Measurements from ENCODE around the gene KRTAP4-4.
"Not testable (repeated sequence)": the region's sequence is repeated elsewhere in the genome, so short reads cannot be mapped to it uniquely, and the experiment has no call there.

DNA sequence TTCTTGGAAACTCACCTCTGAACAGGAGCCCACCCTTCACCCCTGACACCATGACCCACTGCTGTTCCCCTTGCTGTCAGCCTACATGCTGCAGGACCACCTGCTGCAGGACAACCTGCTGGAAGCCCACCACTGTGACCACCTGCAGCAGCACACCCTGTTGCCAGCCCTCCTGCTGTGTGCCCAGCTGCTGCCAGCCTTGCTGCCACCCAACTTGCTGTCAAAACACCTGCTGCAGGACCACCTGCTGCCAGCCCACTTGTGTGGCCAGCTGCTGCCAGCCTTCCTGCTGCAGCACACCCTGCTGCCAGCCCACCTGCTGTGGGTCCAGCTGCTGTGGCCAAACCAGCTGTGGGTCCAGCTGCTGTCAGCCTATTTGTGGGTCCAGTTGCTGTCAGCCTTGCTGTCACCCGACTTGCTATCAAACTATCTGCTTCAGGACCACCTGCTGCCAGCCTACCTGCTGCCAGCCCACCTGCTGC, 29.3 kb upstream of the KRTAP4-4 start, which contains the start of gene KRTAP9-1:
- TF ChIP-seq, protein P1, sequence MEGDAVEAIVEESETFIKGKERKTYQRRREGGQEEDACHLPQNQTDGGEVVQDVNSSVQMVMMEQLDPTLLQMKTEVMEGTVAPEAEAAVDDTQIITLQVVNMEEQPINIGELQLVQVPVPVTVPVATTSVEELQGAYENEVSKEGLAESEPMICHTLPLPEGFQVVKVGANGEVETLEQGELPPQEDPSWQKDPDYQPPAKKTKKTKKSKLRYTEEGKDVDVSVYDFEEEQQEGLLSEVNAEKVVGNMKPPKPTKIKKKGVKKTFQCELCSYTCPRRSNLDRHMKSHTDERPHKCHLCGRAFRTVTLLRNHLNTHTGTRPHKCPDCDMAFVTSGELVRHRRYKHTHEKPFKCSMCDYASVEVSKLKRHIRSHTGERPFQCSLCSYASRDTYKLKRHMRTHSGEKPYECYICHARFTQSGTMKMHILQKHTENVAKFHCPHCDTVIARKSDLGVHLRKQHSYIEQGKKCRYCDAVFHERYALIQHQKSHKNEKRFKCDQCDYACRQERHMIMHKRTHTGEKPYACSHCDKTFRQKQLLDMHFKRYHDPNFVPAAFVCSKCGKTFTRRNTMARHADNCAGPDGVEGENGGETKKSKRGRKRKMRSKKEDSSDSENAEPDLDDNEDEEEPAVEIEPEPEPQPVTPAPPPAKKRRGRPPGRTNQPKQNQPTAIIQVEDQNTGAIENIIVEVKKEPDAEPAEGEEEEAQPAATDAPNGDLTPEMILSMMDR (IDR thresholded peaks at IDR 0.05), result not testable (repeated sequence)
- not testable (repeated sequence) for TF ChIP-seq ZFX (IDR thresholded peaks at IDR 0.05; ENCODE audit: borderline replicate concordance)

Measured in 22Rv1 (cell line).